ENCODE data around the gene TYSND1.

GRCh38 chr10:70169011-70169410 is 22.5 kb upstream of the TYSND1 start:
- no peak for TF ChIP-seq CTCF (IDR thresholded peaks at IDR 0.05)
- TF ChIP-seq EP300 (IDR thresholded peaks at IDR 0.05): no peak
